ENCODE measurements around the gene KLK13. TPM values are rescaled to one million over a fixed set of nuclear protein-coding genes. Genes with fewer than 3 reads are reported as not detected.

The KLK13 gene
- total and polyA plus RNA-seq, 2 experiments from 2014 or later = 0.45 TPM; not detected in 1

DNA sequence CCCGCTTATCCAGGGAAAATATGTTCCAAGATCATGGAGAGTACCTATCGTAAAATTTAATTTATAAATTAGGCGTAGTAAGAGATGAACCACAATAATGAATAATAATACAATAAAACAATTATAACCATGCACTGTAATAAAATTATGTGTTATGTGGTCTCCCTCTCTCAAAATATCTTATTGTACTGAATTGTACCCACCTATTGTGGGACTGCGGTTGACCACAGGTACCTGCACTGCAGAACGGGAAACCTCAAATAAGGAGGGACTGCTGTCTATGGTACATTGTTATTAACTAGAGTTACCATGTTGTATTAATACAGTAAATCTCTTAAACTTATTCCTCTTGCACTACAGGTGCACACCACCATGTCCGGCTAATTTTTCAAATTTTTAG lies 24.7 kb downstream of the KLK13 start:
- TF ChIP-seq, protein P1, sequence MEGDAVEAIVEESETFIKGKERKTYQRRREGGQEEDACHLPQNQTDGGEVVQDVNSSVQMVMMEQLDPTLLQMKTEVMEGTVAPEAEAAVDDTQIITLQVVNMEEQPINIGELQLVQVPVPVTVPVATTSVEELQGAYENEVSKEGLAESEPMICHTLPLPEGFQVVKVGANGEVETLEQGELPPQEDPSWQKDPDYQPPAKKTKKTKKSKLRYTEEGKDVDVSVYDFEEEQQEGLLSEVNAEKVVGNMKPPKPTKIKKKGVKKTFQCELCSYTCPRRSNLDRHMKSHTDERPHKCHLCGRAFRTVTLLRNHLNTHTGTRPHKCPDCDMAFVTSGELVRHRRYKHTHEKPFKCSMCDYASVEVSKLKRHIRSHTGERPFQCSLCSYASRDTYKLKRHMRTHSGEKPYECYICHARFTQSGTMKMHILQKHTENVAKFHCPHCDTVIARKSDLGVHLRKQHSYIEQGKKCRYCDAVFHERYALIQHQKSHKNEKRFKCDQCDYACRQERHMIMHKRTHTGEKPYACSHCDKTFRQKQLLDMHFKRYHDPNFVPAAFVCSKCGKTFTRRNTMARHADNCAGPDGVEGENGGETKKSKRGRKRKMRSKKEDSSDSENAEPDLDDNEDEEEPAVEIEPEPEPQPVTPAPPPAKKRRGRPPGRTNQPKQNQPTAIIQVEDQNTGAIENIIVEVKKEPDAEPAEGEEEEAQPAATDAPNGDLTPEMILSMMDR (IDR thresholded peaks at IDR 0.05; ENCODE audit: low read depth, low read length) = no peak
- DNase-seq (ENCODE audit: low read depth in 1 of 2, low spot score in 1 of 2) = no peak
- no peaks in the 10 kb centered on the region for H3K9me3 ChIP-seq (ENCODE audit: low read depth)

DNA sequence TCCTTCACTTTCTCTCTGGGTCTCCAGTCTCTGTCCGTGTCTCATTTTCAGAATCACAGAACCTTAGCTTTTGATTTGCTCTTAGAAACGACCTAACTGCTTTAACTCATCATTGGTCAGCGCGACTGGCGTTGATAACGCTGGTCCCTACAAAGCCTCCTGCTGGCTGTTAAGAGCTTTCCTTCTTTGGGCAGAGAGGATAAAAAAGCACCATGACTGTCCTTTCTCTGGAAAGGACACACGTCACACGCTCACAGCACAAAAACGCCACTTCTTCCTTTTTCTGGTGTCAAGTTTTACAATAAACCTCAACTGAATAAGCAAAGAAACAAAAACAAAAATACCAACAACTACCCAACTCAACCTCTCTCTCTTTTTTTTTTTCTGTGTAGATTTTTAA lies 28.4 kb downstream of the KLK13 start:
- TF ChIP-seq, protein P1 (IDR thresholded peaks at IDR 0.05; ENCODE audit: low read depth, low read length) = no peak
- no peak overlapping the region for H3K27ac ChIP-seq
- peaks cover 4% of the 10 kb centered on the region for H3K27me3 ChIP-seq
- H3K4me3 ChIP-seq = no peak overlapping the region
- no peaks in the 10 kb centered on the region for H3K36me3 ChIP-seq
- H3K9me3 ChIP-seq (ENCODE audit: low read depth) = no peaks in the 10 kb centered on the region
- no peaks in the 10 kb centered on the region for H3K4me1 ChIP-seq (ENCODE audit: low read depth)
- peak in 1 of 2 donors; percentile 15 for DNase-seq (ENCODE audit: low read depth in 1 of 2, low spot score in 1 of 2)

More for the DNA sequence above, 24.7 kb downstream of the KLK13 start:
- H3K36me3 ChIP-seq = no peaks in the 10 kb centered on the region
- no peak overlapping the region for H3K27ac ChIP-seq
- no peaks in the 10 kb centered on the region for H3K27me3 ChIP-seq
- H3K4me1 ChIP-seq (ENCODE audit: low read depth) = no peaks in the 10 kb centered on the region
- no peak overlapping the region for H3K4me3 ChIP-seq

DNA sequence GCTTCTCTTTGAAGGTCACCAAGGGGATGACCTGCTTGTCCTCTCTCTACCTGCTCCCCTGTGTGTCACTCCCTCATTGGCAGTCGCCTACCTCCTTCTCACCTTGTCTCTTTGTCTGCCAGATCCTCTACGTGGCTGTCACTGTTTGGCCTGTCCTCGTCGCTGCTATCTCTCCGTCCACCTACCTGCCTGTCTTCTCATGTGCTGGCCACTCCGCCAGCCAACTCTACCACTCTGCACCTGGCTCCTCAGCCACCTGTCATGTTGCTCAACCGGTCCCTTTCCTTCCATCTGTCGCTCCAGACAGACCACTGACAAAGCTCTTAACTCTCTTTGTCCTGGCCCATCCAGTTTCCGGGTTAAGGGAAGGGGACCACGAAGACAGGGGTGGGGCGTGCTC lies 30.2 kb downstream of the KLK13 start, which contains the start of gene KLK12:
TSS of gene KLK12 (minus strand) at position 299 of the 400 bp plus-strand sequence. CDS start 381 bp downstream, outside the sequence.
- H3K4me1 ChIP-seq (ENCODE audit: low read depth) = no peaks in the 10 kb centered on the region
- TF ChIP-seq, protein P1 (IDR thresholded peaks at IDR 0.05; ENCODE audit: low read depth, low read length) = no peak
- H3K36me3 ChIP-seq = no peaks in the 10 kb centered on the region
- no peak for DNase-seq (ENCODE audit: low read depth in 1 of 2, low spot score in 1 of 2)
- no peak within 1 kb of the TSS for H3K27ac ChIP-seq
- no peak within 1 kb of the TSS for H3K4me3 ChIP-seq
- H3K9me3 ChIP-seq (ENCODE audit: low read depth) = no peaks in the 10 kb centered on the region
- H3K27me3 ChIP-seq = peaks cover 4% of the 10 kb centered on the region

DNA sequence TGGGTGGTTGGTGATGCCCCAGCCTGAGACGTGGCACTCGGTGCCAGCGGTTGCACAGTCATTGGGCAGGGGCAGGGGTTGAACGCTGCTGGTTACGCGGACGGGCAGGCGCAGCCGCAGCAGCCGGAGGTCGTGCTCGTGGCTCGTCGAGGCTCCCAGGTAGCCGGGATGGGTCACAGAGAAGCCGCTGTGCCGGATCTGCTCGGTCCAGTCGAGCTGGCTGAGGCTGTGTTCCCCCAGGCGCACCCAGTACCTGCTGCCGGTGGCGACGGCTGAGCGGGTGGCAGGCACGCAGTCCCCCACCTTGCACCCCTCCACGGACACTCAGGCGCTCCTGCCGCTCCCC lies 33.0 kb downstream of the KLK13 start:
- Histone ChIP-seq H3K4me3 (no peak overlapping the region), H3K9me3 (ENCODE audit: low read depth) (no peaks in the 10 kb centered on the region), H3K27ac (no peak overlapping the region), H3K27me3 (peaks cover 4% of the 10 kb centered on the region), H3K4me1 (ENCODE audit: low read depth) (no peaks in the 10 kb centered on the region), H3K36me3 (no peaks in the 10 kb centered on the region)
- no peak for DNase-seq (ENCODE audit: low read depth in 1 of 2, low spot score in 1 of 2)
- TF ChIP-seq, protein P1 (IDR thresholded peaks at IDR 0.05; ENCODE audit: low read depth, low read length) = no peak

DNA sequence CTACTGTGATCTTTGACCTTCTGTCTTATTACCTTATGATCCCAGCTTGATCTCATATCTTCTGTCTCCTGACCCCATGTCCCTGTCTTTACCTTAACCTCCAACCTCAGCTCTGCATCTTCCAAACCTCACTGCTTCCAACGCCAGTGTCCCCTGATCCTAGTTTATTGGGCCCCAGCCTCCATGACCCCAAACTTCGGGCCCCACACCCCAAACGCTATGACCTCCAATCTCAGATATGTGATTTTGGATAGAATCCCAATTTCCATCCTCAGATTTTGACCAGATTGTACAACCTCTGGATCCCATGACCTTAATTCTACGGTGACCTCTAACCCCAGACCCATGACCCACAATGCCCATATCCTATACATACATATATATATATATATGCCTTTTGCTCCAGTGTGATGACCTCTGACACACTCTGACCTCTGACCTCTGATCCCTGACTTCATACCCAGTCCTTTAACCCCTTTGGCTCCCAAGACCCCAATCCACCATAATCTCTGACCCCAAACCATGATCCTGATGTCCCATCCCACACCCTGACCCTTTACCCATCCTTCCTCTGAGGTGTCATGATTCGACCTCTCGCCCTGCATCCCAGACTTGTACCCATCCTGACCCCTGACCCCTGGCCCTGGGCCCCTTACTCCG lies 33.5 kb downstream of the KLK13 start:
- TF ChIP-seq, protein P1 (IDR thresholded peaks at IDR 0.05; ENCODE audit: low read depth, low read length) = no peak
- Histone ChIP-seq H3K9me3 (ENCODE audit: low read depth) (no peaks in the 10 kb centered on the region), H3K4me3 (no peak overlapping the region), H3K27me3 (peaks cover 4% of the 10 kb centered on the region), H3K27ac (no peak overlapping the region), H3K36me3 (no peaks in the 10 kb centered on the region), H3K4me1 (ENCODE audit: low read depth) (no peaks in the 10 kb centered on the region)
- DNase-seq (ENCODE audit: low read depth in 1 of 2, low spot score in 1 of 2) = no peak

Measured in cardiac muscle cell (in vitro differentiated cells and primary cell).